Sigmoid colon (tissue), 4 donors: ENCODE measurements around the gene DENND4A.

Experiments
- POLR2AphosphoS5 ChIP-seq, 4 donors: sonication (generic); formaldehyde crosslinking; IDR thresholded peaks; one replicate each; pipeline ENCODE4 v1.6.1; 2017; ENCODE audit warnings: antibody characterized with exemption in 4 of 4
- TF ChIP-seq, protein P1 (sequence below), 4 experiments: fragments of 450-650 bp in 3 of 4; fragments of 200-600 bp in 1 of 4; IDR thresholded peaks; one replicate each; pipeline ENCODE4 v1.5.1; 2016 to 2019; ENCODE audit warnings: antibody characterized with exemption in 4 of 4, mild to moderate bottlenecking in 3 of 4, moderate library complexity in 2 of 4

GRCh38 chr15:65762914-65763787 lies 28.9 kb downstream of the DENND4A start:
- TF ChIP-seq, protein P1, sequence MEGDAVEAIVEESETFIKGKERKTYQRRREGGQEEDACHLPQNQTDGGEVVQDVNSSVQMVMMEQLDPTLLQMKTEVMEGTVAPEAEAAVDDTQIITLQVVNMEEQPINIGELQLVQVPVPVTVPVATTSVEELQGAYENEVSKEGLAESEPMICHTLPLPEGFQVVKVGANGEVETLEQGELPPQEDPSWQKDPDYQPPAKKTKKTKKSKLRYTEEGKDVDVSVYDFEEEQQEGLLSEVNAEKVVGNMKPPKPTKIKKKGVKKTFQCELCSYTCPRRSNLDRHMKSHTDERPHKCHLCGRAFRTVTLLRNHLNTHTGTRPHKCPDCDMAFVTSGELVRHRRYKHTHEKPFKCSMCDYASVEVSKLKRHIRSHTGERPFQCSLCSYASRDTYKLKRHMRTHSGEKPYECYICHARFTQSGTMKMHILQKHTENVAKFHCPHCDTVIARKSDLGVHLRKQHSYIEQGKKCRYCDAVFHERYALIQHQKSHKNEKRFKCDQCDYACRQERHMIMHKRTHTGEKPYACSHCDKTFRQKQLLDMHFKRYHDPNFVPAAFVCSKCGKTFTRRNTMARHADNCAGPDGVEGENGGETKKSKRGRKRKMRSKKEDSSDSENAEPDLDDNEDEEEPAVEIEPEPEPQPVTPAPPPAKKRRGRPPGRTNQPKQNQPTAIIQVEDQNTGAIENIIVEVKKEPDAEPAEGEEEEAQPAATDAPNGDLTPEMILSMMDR (IDR thresholded peaks at IDR 0.05), result no peak
- no peak for TF ChIP-seq POLR2AphosphoS5 (IDR thresholded peaks at IDR 0.05)
